Heart left ventricle (tissue), 13 donors: ENCODE data around the gene SLC22A2.

Source experiments
- CTCF ChIP-seq, 12 donors: fragments of 200-600 bp; sonication (generic) in 4 of 12; IDR thresholded peaks; one replicate each; pipeline versions ENCODE4 v1.5.0 to v1.8.0; 2018 to 2022; ENCODE audit warnings: antibody characterized with exemption in 12 of 12, mild to moderate bottlenecking in 5 of 12
- POLR2A ChIP-seq, 2 donors: fragments of 450-650 bp; IDR thresholded peaks; one replicate each; pipeline ENCODE4 v1.6.1; 2017; ENCODE audit warnings: antibody characterized with exemption in 2 of 2, mild to moderate bottlenecking in 2 of 2, moderate library complexity in 2 of 2
- donor health status: ischemic (EF 13 %, LVEDD 7.1; RV severe dilation, severe dysfunction).
- donor health status: DM: no; HTN: yes; CAD: no.
- donor health status: DM: no; HTN: no; CAD: no.
- donor health status: ischemic (EF 25% LVEDD 6.9; RV normal size, moderate dysfunction).
- donor health status: ischemic (EF 25% LVEDD 5.7; RV mildly dilated, moderate dysfunction).
- donor health status: ischemic (EF 35%, LVEDD 5.7; RV mildly dilated, moderate dysfunction).
- donor health status: nonischemic (EF 11% LVEDD 7.7; RV severe dilation, severe dysfunction).
- donor health status: DM: yes; HTN: yes; CAD: no.
- donor health status: PGD.
- donor health status: ischemic (EF 29% LVEDD 5.4; RV normal size, mild dysfunction).
- donor health status: nonischemic (EF 23%, LVEDD 6.1; RV moderate dilation, normal function).

- no peak for TF ChIP-seq CTCF (IDR thresholded peaks at IDR 0.05)
- TF ChIP-seq POLR2A (IDR thresholded peaks at IDR 0.05): no peak
Observed at GRCh38 chr6:160207618-160208017, 51.0 kb downstream of the SLC22A2 start.
